ENCODE measurements around the gene ERCC5.

Gene ERCC5

GRCh38 chr13:102897371-102898138 lies 51.7 kb downstream of the ERCC5 start:
- no peak for DNase-seq

DNA sequence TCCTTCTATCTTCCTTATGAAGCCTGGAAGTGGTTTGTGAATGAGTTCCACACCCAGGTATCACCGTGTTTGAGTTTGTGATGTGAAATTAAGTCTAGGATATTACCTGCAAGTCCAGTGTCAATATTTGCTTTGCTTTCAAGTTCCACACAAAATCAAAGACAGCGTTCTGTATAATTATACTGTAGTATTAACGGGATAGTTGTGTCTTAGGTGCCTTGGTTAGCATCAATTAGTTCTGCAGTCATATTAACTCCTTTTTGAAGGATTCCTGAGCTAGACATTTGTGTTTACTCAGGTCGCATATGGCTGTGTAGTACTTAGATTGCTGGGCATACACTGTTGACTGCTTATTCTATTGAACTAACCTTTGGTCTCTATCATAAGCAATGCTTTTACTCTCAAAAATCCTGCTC lies 54.4 kb downstream of the ERCC5 start:
- DNase-seq = no peak

DNA sequence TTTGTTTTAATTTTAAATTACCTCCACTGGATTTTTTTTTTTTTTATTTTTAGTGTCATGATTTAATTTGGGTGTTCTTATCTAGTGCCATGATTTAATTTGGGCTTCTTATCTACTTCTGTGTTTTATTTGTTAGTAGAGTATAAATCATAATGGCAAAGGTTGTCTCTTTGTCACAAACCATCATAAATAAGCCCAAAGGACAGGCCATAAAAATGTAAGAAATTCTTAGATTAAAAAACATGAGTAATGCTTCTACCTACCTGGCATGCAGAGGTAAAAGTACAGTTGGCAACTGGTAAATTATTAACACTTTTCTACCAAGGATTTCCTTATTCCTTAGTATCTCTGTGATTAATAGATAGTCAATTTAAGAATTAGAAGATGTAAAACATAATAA lies 55.2 kb downstream of the ERCC5 start:
- no peak for DNase-seq

DNA sequence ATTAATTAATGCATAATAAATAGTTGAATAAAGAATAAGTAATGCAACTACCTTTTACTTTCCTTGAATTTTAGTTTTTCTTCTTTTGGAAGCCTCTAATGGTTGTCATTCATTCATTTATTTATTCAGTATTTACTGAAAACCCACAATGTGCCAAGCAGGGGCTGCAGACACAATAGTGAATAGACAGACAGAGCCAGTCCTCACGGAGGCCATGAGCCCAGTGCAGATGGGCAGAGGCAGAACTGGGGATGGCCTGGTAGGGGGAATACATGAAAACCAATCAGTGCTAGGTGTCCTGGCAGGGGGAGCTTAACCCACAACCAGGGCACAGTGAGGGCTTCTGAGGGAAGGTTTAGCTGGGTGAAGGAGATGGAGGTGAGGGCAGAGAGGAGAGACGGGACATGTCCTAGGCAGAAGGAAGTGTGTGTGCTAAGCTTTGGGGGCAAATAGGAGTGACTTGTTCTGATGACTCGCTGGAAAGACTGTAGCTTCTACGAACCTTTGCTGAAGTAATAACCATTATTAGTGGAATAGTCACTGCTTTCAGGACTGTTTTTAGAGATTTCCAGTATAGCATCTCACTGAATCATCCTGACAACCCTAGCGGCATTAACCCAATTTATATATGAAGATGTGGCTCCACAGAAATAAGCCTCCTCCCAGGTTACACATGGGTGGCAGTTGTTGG lies 55.9 kb downstream of the ERCC5 start:
- no peak for DNase-seq

DNA sequence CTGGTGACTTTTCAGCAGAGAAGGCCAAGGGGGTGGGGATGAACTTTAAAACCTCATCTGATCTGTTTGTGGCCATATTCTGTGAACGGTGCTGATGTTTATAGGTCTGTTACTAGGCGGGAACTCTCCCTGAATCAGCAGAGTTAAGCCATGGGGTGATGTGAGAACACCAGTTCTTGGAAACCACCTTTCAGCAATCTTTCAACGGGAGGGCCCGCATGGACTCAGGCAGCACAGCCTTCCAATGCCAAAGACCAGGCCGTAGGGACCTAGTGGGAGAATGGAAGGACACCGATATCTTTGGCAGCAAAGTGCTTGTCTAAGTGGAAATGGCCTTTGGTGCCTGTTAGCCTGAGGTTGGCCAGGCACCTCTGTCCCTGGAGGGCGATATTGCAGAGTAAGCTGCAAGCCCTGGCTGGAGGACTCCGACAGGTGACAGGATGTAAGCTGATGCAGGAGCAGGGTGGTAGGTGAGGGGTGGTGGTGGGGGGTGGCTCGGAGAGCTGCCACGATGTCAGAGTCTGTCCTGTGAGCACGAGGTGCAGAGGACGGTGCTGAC lies 57.0 kb downstream of the ERCC5 start:
- DNase-seq = no peak

DNA sequence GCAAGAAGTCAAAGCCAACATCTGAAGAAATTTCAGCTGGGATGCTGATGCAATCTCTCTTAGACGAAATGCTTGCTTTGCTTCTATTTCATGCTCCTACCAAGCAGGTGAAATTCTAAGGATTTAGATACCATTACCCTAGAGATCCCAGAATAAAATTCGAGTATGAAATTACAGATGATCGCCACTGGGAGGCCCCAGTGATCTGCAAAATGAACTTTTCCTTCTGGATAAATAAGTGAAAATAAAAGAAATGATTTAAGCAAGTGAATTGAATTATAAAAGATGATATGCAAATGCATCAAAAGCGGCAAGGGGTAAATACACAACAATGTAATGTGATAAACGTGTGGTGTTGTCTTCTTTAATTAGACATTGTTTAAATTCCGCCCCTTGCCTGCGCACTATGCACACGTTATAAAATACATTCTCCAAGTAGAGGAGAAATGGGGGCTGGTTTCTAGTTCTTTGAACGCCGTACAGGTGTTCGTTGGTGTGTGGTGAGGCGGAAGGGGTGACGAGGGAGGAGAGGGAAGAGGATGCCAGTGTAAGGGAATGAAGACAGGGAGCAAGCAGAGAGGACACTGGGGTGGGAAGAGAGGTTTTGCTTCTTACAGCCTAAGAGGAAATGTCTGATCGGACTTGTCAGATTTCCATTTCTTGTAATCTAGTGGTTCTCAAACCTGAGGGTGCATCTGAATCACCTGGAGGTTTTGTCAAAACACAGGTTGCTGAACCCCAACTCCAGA lies 58.0 kb downstream of the ERCC5 start:
- peak; percentile 1 for DNase-seq

DNA sequence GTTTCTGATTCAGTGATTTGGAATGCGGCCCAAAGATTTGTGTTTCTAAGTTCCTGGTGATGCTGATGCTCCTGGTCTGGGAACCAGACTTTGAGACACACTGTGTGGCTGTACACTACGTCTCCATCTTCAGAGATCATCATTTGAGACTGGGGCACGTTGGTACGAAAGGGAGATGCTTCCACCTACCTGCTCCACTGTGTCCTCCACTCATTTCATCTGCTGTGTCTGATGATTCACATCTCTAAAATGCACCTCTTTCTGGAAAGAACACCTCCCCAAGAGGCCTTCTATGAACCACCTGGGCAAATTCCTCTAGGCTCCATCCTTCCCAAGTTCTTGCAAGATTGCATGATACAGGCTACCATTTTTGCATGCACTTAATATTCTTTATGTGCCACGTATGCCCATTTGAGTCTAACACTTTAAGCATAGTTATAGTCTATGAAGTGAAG lies 58.6 kb downstream of the ERCC5 start:
- no peak for DNase-seq

- peak; percentile 40 for DNase-seq
Observed at GRCh38 chr13:102905905-102906771, 60.3 kb downstream of the ERCC5 start.

GRCh38 chr13:102907016-102907756 lies 61.4 kb downstream of the ERCC5 start:
- DNase-seq = no peak

GRCh38 chr13:102907886-102908515 lies 62.2 kb downstream of the ERCC5 start:
- no peak for DNase-seq

GRCh38 chr13:102909971-102910370 lies 64.1 kb downstream of the ERCC5 start:
- peak; percentile 7 for DNase-seq

DNA sequence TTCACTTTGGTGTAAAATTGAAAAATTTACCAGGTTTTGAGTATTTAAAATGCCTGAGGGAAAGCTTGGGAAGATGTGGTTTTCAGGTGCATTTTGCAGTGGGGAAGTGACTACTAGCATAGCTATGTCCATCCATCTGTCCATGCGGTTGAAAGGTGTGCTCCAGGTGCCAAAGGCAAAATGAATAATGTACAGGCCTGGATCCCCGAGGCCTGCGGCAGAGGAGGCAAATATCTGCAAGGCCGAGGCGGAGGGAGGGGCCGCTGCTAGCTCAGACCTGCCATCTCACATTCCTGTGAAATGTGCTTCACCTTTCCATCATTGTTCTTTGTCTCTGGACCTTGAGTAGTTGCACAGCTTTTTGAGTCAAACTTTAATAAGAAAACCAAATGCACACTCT lies 65.5 kb downstream of the ERCC5 start:
- no peak for DNase-seq

GRCh38 chr13:102912599-102912998 lies 66.8 kb downstream of the ERCC5 start:
- DNase-seq = no peak

GRCh38 chr13:102913914-102914313 lies 68.1 kb downstream of the ERCC5 start:
- peak; percentile 27 for DNase-seq

DNA sequence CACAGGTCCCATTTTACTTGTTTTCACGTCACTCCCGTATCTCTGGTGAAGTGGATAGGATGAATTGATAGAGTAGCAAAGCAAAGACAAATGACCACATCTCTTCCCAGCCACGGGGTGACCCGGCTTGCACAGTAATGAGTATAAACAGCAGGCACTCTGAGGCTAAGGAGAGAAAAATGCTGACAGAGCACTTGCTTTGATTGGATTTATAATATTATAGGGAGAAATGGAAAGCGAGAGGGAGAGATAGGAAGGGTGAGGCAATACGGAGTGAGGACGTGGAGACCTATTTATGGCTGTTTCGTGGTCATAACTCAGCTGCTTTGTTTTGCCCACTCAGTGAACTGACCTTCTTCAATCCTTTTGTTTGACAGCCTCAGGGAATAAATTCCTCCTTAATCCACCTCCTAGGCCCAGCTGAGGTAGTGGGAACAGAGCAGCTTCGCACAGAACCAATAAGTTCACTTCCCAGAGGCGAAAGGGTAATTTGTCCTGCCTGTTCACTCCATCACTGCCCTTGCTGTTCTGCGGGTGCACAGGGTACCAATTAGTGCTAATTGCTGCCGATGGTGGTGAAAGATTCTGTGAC lies 68.6 kb downstream of the ERCC5 start:
- peak; percentile 58 for DNase-seq

DNA sequence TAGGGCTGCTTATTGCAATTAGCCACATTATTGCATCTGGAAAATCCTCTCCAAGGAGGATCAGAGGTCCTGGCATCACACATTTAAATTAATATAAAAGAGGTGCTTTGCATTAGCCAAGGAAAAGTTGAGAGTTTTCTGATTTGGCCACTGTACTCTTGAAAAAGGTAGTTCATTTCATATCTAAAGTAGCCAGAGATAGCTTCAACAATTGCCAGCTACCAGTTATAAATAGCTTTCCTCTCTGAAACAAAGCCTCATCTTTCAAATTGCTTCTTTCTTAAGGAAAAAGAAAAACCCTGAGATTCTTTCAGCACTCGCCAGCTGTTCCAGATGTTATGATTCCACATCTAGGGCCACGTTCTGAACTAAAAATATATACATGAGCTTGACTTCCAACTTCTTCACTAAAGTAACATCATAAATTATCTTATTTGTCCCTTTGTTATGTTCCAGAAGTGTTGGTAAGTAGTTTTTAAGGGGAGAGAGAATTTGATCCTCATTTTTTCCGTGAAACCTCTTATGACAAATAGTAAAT lies 69.6 kb downstream of the ERCC5 start:
- DNase-seq = no peak

DNA sequence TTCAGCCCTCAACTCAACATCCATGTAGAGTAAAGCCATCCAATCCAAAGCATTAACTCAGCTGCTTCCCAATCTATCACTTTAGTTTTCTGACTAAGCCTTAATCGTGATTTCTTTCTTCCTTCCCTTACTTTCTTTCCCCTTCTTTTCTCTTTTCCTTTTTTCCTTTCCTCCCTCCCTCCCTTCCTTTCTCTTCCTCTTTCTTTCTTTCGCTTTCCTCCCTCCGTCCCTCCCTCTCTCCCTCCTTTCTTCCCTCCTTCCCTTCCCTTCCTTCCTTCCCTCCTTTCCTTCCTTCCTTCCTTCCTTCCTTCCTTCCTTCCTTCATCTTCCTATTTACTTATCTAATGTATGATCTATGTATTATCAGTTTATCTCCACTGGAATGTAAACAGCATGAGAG lies 71.2 kb downstream of the ERCC5 start:
- no peak for DNase-seq

DNA sequence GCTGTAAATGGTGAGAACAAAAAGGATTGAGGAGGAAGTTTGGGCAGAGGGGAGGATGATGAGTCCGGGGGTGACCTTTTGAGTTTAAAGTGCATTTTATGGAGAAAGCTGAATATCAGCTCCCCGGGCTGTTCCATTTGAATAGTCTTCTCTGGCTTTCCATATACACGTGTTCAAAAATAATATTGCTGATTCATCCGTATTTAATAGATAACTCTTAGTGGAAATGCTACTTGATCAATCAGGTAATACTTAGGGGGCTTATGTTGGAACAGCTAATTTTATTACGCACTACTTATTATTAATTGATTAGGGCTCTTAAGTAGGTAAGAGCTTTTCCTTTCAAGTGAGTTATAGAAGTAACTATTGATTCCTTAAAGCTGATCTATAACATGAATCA lies 76.4 kb downstream of the ERCC5 start:
- no peak for DNase-seq

Data from NCI-H2227 treated with DMSO at 0.1 percent for 48 hours (cell line).